Measurements from ENCODE around the gene STK36. TPM values are rescaled to one million over a fixed set of nuclear protein-coding genes. Genes with fewer than 3 reads are reported as not detected.

STK36 gene
- total RNA-seq, 3 donors from 2014 or later (not counting 1 experiment from before 2014, with no cell fraction given): 20.0 to 20.3 (median 20.2) TPM

DNA sequence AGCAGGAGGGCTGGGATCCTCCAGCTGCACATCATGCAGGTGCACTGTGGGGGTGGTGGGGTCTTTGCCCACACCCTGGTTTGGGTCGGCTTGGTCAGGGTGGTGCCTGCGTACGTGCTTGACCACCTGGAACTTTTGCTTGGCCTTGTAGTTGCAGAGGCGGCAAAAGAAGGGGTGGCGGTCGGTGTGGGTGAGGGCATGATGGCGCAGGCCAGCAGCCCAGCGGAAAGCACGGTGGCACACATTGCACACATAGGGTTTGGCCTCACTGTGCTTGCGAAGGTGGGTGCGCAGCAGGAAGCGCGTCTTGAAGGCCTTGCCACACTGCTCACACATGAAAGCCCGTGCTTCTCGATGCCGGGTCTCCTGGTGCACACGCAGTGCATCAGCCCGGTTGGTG lies 33.5 kb upstream of the STK36 start:
- H3K4me3 Mint-ChIP-seq: no peak overlapping the region
- Histone ChIP-seq H3K4me1 (ENCODE audit: control insufficient read depth, insufficient read depth, low read length) (no peaks in the 10 kb centered on the region), H3K36me3 (ENCODE audit: control insufficient read depth, insufficient read depth, low read length) (peaks cover 77% of the 10 kb centered on the region), H3K9me3 (ENCODE audit: control insufficient read depth, insufficient read depth, low read length) (no peaks in the 10 kb centered on the region), H3K27me3 (ENCODE audit: control insufficient read depth, insufficient read depth, low read length) (no peaks in the 10 kb centered on the region), H3K27ac (ENCODE audit: low read length) (no peak overlapping the region), H3K4me3 (ENCODE audit: low read length) (no peak overlapping the region)
- ATAC-seq: no peak
- TF ChIP-seq, protein P1, sequence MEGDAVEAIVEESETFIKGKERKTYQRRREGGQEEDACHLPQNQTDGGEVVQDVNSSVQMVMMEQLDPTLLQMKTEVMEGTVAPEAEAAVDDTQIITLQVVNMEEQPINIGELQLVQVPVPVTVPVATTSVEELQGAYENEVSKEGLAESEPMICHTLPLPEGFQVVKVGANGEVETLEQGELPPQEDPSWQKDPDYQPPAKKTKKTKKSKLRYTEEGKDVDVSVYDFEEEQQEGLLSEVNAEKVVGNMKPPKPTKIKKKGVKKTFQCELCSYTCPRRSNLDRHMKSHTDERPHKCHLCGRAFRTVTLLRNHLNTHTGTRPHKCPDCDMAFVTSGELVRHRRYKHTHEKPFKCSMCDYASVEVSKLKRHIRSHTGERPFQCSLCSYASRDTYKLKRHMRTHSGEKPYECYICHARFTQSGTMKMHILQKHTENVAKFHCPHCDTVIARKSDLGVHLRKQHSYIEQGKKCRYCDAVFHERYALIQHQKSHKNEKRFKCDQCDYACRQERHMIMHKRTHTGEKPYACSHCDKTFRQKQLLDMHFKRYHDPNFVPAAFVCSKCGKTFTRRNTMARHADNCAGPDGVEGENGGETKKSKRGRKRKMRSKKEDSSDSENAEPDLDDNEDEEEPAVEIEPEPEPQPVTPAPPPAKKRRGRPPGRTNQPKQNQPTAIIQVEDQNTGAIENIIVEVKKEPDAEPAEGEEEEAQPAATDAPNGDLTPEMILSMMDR (IDR thresholded peaks at IDR 0.05): no peak
- no peaks in the 10 kb centered on the region for H3K27me3 Mint-ChIP-seq (ENCODE audit: low read depth in 2 of 2)
- peaks cover 10% of the 10 kb centered on the region for H3K36me3 Mint-ChIP-seq
- no peaks in the 10 kb centered on the region for H3K9me3 Mint-ChIP-seq
- no peak for DNase-seq
- WGBS (ENCODE audit: insufficient coverage): 97% methylated on average over 18 of the region's 18 CpGs
- no peaks in the 10 kb centered on the region for H3K4me1 Mint-ChIP-seq
- H3K27ac Mint-ChIP-seq: no peak overlapping the region
- intact Hi-C loops (cut with micrococcal nuclease): no loop called here

DNA sequence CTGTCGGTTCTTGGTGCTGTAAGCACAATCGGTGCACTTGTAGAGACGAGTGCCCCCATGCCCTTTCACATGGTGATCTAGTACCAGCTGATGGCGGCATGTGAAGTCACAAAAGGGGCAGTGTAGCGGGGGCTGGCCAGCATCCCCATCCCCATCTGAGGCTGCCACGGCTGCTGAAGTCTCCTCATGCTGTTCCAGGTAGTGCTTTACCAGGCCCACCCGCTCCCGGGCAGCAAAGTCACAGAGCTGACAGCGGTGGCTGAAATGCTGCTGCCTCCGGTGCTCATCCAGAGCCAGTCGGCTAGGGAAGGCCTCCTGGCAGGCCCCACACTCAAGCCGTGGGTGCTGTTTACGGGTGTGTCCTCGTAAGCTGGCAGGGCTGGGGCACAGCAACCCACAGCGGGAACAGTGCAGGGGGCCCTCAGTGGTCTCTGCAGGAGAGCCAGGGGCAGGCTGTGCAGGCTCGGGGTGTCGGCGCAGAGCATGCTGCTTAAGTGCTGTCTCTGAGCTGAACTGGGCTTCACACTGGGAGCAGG lies 29.7 kb upstream of the STK36 start:
- no peaks in the 10 kb centered on the region for H3K4me1 ChIP-seq (ENCODE audit: control insufficient read depth, insufficient read depth, low read length)
- H3K36me3 ChIP-seq (ENCODE audit: control insufficient read depth, insufficient read depth, low read length): peaks cover 84% of the 10 kb centered on the region
- H3K4me1 Mint-ChIP-seq: no peaks in the 10 kb centered on the region
- intact Hi-C loops (cut with micrococcal nuclease): no loop called here
- 97% methylated on average over 18 of the region's 18 CpGs for WGBS (ENCODE audit: insufficient coverage)
- TF ChIP-seq, protein P1 (IDR thresholded peaks at IDR 0.05): no peak
- no peaks in the 10 kb centered on the region for H3K27me3 Mint-ChIP-seq (ENCODE audit: low read depth in 2 of 2)
- no peak overlapping the region for H3K4me3 ChIP-seq (ENCODE audit: low read length)
- ATAC-seq (no peak), DNase-seq (no peak)
- no peaks in the 10 kb centered on the region for H3K9me3 Mint-ChIP-seq
- no peak overlapping the region for H3K4me3 Mint-ChIP-seq
- H3K9me3 ChIP-seq (ENCODE audit: control insufficient read depth, insufficient read depth, low read length): no peaks in the 10 kb centered on the region
- H3K27ac ChIP-seq (ENCODE audit: low read length): no peak overlapping the region
- H3K27ac Mint-ChIP-seq: no peak overlapping the region
- peaks cover 10% of the 10 kb centered on the region for H3K36me3 Mint-ChIP-seq
- H3K27me3 ChIP-seq (ENCODE audit: control insufficient read depth, insufficient read depth, low read length): no peaks in the 10 kb centered on the region

DNA sequence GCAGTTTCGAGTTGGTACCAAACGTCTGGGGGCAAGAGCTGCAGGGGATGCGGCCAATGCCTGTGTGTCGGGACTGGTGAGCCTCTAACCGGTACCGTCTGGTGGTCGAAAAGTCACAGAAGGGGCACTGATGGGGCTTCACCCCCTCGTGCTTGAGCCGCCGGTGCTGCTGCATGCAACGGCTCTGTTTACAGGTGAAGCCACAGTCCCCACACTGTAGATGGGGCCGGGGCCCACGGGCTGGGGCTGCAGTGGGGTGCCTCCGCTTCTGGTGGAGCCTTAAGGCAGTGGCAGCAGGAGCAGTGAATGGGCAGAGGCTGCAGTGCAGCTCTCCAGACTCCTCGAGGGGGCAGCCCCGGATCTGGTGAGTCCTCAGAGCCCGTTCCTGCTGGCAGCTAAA lies 29.1 kb upstream of the STK36 start:
- peaks cover under 1 to 2% of the 10 kb centered on the region in 2 donors for H3K4me1 Mint-ChIP-seq
- H3K4me1 ChIP-seq (ENCODE audit: control insufficient read depth, insufficient read depth, low read length): no peaks in the 10 kb centered on the region
- no peaks in the 10 kb centered on the region for H3K27me3 ChIP-seq (ENCODE audit: control insufficient read depth, insufficient read depth, low read length)
- no peaks in the 10 kb centered on the region for H3K27me3 Mint-ChIP-seq (ENCODE audit: low read depth in 2 of 2)
- no peaks in the 10 kb centered on the region for H3K9me3 Mint-ChIP-seq
- TF ChIP-seq, protein P1 (IDR thresholded peaks at IDR 0.05): no peak
- no peak overlapping the region for H3K4me3 ChIP-seq (ENCODE audit: low read length)
- peaks cover 4% of the 10 kb centered on the region for H3K36me3 Mint-ChIP-seq
- ATAC-seq (no peak), DNase-seq (no peak)
- H3K36me3 ChIP-seq (ENCODE audit: control insufficient read depth, insufficient read depth, low read length): peaks cover 83% of the 10 kb centered on the region
- H3K4me3 Mint-ChIP-seq: no peak overlapping the region
- H3K27ac Mint-ChIP-seq: no peak overlapping the region
- WGBS (ENCODE audit: insufficient coverage): 96% methylated on average over 17 of the region's 17 CpGs
- H3K27ac ChIP-seq (ENCODE audit: low read length): no peak overlapping the region
- H3K9me3 ChIP-seq (ENCODE audit: control insufficient read depth, insufficient read depth, low read length): no peaks in the 10 kb centered on the region
- intact Hi-C loops (cut with micrococcal nuclease): no loop called here

DNA sequence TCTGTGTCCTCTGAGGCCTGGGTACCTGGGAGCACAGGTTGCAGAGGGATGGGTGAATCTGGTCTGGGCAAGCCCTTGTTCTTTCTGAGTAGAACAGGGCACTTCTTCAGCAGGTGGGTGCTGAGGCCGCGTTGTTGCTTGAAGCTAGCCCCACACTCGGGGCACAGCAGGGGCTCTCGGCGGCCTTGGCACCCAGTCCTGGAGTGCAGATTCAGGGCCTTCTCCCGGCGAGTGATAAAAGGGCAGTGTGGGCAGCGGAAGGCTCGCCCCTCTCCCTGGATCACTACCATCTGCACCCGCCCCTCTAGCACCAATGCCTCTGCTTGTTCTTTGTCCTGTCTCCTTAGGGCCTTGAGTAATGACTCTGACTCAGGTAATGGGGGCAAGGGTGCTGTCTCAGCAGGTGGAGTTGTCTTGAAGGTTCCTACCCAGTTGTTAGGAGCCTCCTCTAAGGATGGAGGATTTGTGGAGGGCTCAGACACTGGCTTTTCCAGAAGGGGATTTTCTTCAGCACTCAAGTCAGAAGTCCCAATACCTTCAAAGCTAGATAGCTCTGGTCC lies 28.1 kb upstream of the STK36 start:
- no peak for ATAC-seq
- no peaks in the 10 kb centered on the region for H3K27me3 ChIP-seq (ENCODE audit: control insufficient read depth, insufficient read depth, low read length)
- Mint-ChIP-seq H3K36me3 (no peaks in the 10 kb centered on the region), H3K27ac (no peak overlapping the region), H3K9me3 (no peaks in the 10 kb centered on the region), H3K4me1 (peaks cover 10 to 12% of the 10 kb centered on the region in 2 donors), H3K4me3 (no peak overlapping the region), H3K27me3 (ENCODE audit: low read depth in 2 of 2) (no peaks in the 10 kb centered on the region)
- H3K9me3 ChIP-seq (ENCODE audit: control insufficient read depth, insufficient read depth, low read length): no peaks in the 10 kb centered on the region
- H3K27ac ChIP-seq (ENCODE audit: low read length): no peak overlapping the region
- H3K36me3 ChIP-seq (ENCODE audit: control insufficient read depth, insufficient read depth, low read length): peaks cover 83% of the 10 kb centered on the region
- intact Hi-C loops (cut with micrococcal nuclease): no loop called here
- TF ChIP-seq, protein P1 (IDR thresholded peaks at IDR 0.05): no peak
- no peak for DNase-seq
- 96% methylated on average over 10 of the region's 10 CpGs for WGBS (ENCODE audit: insufficient coverage)
- H3K4me1 ChIP-seq (ENCODE audit: control insufficient read depth, insufficient read depth, low read length): no peaks in the 10 kb centered on the region
- H3K4me3 ChIP-seq (ENCODE audit: low read length): no peak overlapping the region

All from natural killer cell (primary cell).